Ishikawa (cell line): Measurements from ENCODE around the gene OR4D11.

Experiments
- CREB1 ChIP-seq: IDR thresholded peaks from 2 replicates; pipeline ENCODE4 v1.6.1; 2012; ENCODE audit warnings: low read depth
- TF ChIP-seq, protein P1 (sequence below): IDR thresholded peaks from 2 replicates; pipeline ENCODE4 v1.6.1; 2012

DNA sequence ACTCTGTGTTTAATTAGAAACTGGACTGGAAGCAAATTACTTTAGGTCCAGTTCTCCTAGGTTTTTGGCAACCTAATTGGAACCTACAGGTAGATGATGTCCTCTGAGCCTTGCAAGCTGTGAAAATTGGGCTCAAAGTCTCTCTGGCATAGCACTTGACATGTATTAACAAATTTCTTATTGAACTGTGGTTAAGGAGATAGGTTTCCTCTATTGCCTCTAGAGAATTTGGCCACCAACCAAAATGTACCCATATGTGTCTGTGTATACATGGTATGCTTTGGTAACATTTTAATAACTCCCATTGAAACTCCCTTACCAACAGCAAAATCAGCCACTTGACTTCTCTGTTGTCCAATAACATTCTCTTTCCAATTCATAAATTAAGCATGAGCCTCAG lies 30.4 kb upstream of the OR4D11 start, which contains the start of gene OR4D10:
- no peak for TF ChIP-seq CREB1
- TF ChIP-seq, protein P1, sequence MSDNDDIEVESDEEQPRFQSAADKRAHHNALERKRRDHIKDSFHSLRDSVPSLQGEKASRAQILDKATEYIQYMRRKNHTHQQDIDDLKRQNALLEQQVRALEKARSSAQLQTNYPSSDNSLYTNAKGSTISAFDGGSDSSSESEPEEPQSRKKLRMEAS: no peak
